Measurements from ENCODE around the gene TSHZ2. TPM values are rescaled to one million over a fixed set of nuclear protein-coding genes. Genes with fewer than 3 reads are reported as not detected.

TSHZ2 gene
- total RNA-seq, 1 experiment from 2014 or later: 0.07 TPM

GRCh38 chr20:52923123-52923937 lies 48.8 kb upstream of the TSHZ2 start:
- H3K79me1 ChIP-seq (ENCODE audit: insufficient read depth, low read depth, low read length, poor library complexity, severe bottlenecking): no peaks in the 10 kb centered on the region
- no peaks in the 10 kb centered on the region for H3K27me3 ChIP-seq (ENCODE audit: insufficient read depth, low read length)
- no peak overlapping the region for H3K56ac ChIP-seq (ENCODE audit: insufficient read length, low read depth, low read length)
- H3K4me2 ChIP-seq (ENCODE audit: insufficient read depth, insufficient read length, low read length): no peak overlapping the region
- no peak overlapping the region for H2BK12ac ChIP-seq (ENCODE audit: insufficient read length, low read depth, low read length)
- H3K9me3 ChIP-seq (ENCODE audit: control insufficient read depth, low read depth, low read length): no peaks in the 10 kb centered on the region
- no peak overlapping the region for H2BK15ac ChIP-seq (ENCODE audit: low read depth, low read length)
- no peak overlapping the region for H3K4ac ChIP-seq (ENCODE audit: low read depth, low read length)
- peaks cover 10 to 21% of the 10 kb centered on the region in 2 experiments for H3K4me1 Mint-ChIP-seq
- no peak overlapping the region for H4K8ac ChIP-seq (replicated peaks; ENCODE audit: insufficient read length, low read depth, low read length)
- H2BK20ac ChIP-seq (ENCODE audit: low read depth, low read length, poor library complexity, severe bottlenecking): no peak overlapping the region
- WGBS (ENCODE audit: extremely low coverage, insufficient read length, low lambda C conversion rate): no CpG with 5 or more reads among the region's 8 CpGs
- no peak overlapping the region for H2AK5ac ChIP-seq (ENCODE audit: insufficient read length, low read length)
- no peaks in the 10 kb centered on the region for H3K27me3 Mint-ChIP-seq (ENCODE audit: low read depth)
- no peak overlapping the region for H3K18ac ChIP-seq (ENCODE audit: insufficient read length, low read depth, low read length)
- H3K36me3 Mint-ChIP-seq (ENCODE audit: insufficient read depth in 1 of 3, low read depth in 3 of 3): no peaks in the 10 kb centered on the region
- H3K4me1 ChIP-seq (ENCODE audit: insufficient read depth, low read length): no peaks in the 10 kb centered on the region
- peak overlapping the region in 1 of 3 experiments; percentile 86; a peak in 4 of 7 replicates for H3K27ac Mint-ChIP-seq
- no peaks in the 10 kb centered on the region for H4K20me1 ChIP-seq (ENCODE audit: control insufficient read depth, insufficient read depth, insufficient read length)
- H3K23ac ChIP-seq (ENCODE audit: insufficient read length, low read depth, low read length): no peak overlapping the region
- H3K9me3 Mint-ChIP-seq: no peaks in the 10 kb centered on the region
- H3T11ph ChIP-seq (ENCODE audit: low read length): no peak overlapping the region
- H2BK5ac ChIP-seq (ENCODE audit: insufficient read length, low read length): no peak overlapping the region
- no peak for TF ChIP-seq CTCF (conservative IDR thresholded peaks at IDR 0.05)
- no peak for DNase-seq
- H3K23me2 ChIP-seq (ENCODE audit: insufficient read length, low read depth, low read length, poor library complexity, severe bottlenecking): no peaks in the 10 kb centered on the region
- no peak overlapping the region for H4K5ac ChIP-seq (ENCODE audit: insufficient read length, low read depth, low read length)
- H3K9ac ChIP-seq (ENCODE audit: extremely low read depth, insufficient read length, low read length): no peak overlapping the region
- H4K91ac ChIP-seq (ENCODE audit: insufficient read length, low read depth, low read length): no peak overlapping the region
- H3K27ac ChIP-seq (ENCODE audit: insufficient read length, low read depth, low read length): no peak overlapping the region
- H3K14ac ChIP-seq (ENCODE audit: insufficient read depth, low read length): no peak overlapping the region
- no peak overlapping the region for H3K4me3 Mint-ChIP-seq
- no peak overlapping the region for H2BK120ac ChIP-seq (ENCODE audit: low read depth, low read length, poor library complexity, severe bottlenecking)
- H3K79me2 ChIP-seq (ENCODE audit: insufficient read depth, low read length): no peaks in the 10 kb centered on the region
- no peak overlapping the region for H2AFZ ChIP-seq (ENCODE audit: low read length)

All from H9 (cell line).